GM19099 (cell line): ENCODE measurements around the gene CLP1.

ENCODE experiments used
- POLR2A ChIP-seq: IDR thresholded peaks from 3 replicates; pipeline ENCODE4 v1.6.1; 2011; ENCODE audit warnings: low read depth; ENCODE audit not compliant: insufficient read length; ENCODE audit errors: extremely low read depth

Gene CLP1

GRCh38 chr11:57647960-57648800, 9.4 kb upstream of the CLP1 start:
- no peak for TF ChIP-seq POLR2A

GRCh38 chr11:57648801-57649735, 8.5 kb upstream of the CLP1 start:
- no peak for TF ChIP-seq POLR2A

- TF ChIP-seq POLR2A, result no peak
Observed at GRCh38 chr11:57649826-57650738, 7.5 kb upstream of the CLP1 start, which contains the start of gene YPEL4. YPEL4 (minus strand) TSS chr11:57649912; CDS start chr11:57647107, 2,805 bp downstream.

DNA sequence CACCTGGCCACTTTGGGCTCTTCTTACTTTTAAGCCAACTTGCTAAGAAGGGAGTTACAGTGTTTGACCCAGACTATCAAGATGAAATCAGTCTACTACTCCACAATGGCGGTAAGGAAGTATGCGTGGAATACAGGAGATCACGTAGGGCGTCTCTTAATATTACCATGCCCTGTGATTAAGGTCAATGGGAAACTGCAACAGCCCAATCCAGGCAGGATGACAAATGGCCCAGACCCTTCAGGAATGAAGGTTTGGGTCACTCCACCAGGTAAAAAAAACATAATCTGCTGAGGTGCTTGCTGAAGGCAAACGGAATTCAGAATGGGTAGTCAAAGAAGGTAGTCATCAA, 6.8 kb upstream of the CLP1 start:
- no peak for TF ChIP-seq POLR2A

DNA sequence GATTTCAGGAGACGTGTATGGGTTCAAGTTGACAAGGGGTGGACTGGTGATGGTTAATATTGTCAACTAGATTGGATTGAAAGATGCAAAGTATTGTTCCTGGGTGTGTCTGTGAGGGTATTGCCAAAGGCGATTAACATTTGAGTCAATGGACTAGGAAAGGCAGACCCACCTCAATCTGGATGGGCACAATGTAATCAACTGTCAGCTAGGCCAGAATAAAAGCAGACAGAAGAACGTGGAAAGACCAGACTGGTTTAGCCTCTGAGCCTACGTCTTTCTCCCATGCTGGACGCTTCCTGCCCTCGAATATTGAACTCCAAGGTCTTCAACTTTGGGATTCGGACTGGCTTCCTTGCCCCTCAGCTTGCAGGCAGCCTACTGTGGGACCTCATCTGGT, 6.2 kb upstream of the CLP1 start:
- TF ChIP-seq POLR2A, result no peak

DNA sequence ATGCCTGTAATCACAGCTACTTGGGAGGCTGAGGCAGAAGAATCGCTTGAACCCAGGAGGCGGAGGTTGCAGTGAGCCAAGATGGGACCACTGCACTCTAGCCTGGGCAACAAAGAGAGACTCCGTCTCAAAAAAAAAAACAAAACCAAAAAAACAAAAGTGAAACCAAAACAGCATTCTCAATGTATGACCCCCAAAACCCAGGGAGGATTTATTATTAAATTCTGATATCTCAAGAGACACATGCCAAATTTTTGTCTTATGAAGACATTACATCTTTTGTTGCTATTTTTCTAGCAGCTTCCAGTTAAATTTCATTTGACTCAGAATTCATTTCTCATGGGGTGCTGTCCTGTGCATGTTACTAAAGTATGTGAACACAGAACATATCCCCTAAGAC, 4.9 kb upstream of the CLP1 start:
- no peak for TF ChIP-seq POLR2A

DNA sequence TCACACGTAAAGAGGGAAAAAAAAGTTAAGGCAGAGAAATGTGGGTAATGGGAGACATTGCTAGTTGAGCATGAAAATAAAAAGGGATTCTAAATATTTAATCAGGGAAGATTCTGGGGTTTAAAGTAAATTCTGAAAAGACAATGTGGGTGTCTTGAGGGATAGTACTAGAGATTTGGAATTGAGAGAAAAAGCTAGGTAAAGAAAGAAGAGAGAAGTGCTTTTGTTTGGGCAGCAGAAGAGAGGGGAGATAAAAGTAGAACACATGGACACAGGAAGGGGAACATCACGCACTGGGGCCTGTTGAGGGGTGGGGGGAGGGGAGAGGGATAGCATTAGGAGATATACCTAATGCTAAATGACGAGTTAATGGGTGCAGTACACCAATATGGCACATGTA, 4.4 kb upstream of the CLP1 start:
- TF ChIP-seq POLR2A, result no peak

GRCh38 chr11:57656885-57657193, 723 bp upstream of the CLP1 start:
- no peak for TF ChIP-seq POLR2A

- TF ChIP-seq POLR2A, result no peak
Observed at GRCh38 chr11:57658023-57658361, 430 bp downstream of the CLP1 start.

GRCh38 chr11:57659669-57660068, 2.1 kb downstream of the CLP1 start:
- no peak for TF ChIP-seq POLR2A

- TF ChIP-seq POLR2A, result no peak
Observed at GRCh38 chr11:57662893-57663292, 5.3 kb downstream of the CLP1 start.

DNA sequence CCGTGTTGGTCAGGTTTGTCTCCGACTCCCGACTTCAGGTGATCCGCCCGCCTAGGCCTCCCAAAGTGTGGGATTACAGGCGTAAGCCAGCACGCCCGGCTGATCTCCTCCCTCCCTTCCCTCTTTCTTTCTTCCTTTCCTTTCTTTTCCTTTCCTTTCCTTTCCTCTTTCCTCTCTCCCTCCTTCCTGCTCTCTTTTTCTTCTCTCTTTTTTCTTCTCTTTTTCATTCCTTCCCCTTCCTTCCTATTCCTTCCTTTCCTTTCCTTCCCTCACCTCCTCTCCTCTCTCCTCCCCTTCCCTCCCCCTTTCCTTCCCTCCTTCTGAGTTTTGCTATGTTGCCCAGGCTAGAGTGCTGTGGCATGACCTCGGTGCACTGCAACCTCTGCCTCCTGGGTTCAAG, 6.4 kb downstream of the CLP1 start:
- TF ChIP-seq POLR2A, result no peak

GRCh38 chr11:57667117-57667735, 9.7 kb downstream of the CLP1 start:
- peak; percentile 67 for TF ChIP-seq POLR2A

DNA sequence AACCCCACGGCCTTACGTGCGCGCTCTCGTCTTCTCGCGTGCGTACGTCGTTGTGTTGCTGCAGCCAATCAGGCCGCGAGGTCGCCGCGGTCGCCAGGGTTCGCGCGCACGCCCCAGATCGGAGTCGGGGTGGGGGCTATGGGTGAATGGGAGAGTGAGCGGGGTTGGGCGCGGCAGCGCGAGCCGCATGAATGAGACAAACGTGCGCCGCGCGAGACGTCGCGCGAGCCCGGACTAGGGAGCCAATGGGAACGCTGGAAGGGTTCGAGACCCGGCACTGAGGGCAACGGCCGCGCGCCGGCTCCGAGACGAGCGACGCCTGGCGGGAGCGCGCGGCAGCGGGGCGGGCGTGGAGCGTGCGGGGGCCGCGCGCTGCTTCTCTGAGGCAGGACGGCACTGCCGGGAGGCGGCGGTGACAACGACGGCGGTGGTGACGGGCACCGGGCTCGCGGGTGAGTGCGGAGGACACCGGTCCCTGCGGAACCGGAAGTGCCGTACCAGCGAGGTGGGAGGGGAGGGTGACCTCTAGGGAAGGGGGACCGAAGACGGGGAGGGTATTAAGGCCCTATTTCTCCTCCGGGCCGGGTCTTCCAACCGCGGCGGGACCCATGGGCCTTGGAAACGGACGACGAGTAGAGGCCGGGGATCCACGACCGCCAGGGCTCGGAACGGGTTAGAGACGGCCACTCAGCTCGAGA, 10.3 kb downstream of the CLP1 start, which contains the start of gene ZDHHC5:
Gene ZDHHC5, plus strand, starts transcription at position 379 of the 698 bp plus-strand sequence. CDS start 4,977 bp downstream, outside the sequence.
- TF ChIP-seq POLR2A, result peak; percentile 93
